ENCODE results near the gene CCDC82.

Gene CCDC82

GRCh38 chr11:96318850-96319249 is 70.9 kb downstream of the CCDC82 start:
- H3K79me2 ChIP-seq (ENCODE audit: low read length), result peaks cover 96% of the 10 kb centered on the region
- TF ChIP-seq CTCF (IDR thresholded peaks at IDR 0.05; ENCODE audit: low read length), result no peak
- no peak for TF ChIP-seq EZH2phosphoT487 (IDR thresholded peaks at IDR 0.05; ENCODE audit: low read length)
- no peak for TF ChIP-seq EZH2 (optimal IDR thresholded peaks at IDR 0.05; ENCODE audit: low read depth, low read length)
- no peak for DNase-seq
- no peak overlapping the region for H2AFZ ChIP-seq (ENCODE audit: low read length)
- no peaks in the 10 kb centered on the region for H3K36me3 ChIP-seq (replicated peaks; ENCODE audit: insufficient read depth, low read length)
- H3K9me3 ChIP-seq (replicated peaks; ENCODE audit: insufficient read depth, low read length), result no peaks in the 10 kb centered on the region
- H3K9me2 ChIP-seq (replicated peaks; ENCODE audit: insufficient read depth, low read length), result no peaks in the 10 kb centered on the region
- no peak overlapping the region for H3K4me3 ChIP-seq (ENCODE audit: low read length)
- peaks cover 29% of the 10 kb centered on the region for H3K4me1 ChIP-seq (ENCODE audit: low read length)
- H3F3A ChIP-seq (ENCODE audit: insufficient read depth, low read length), result peaks cover 16% of the 10 kb centered on the region
- no peak overlapping the region for H3K4me2 ChIP-seq (ENCODE audit: low read depth, low read length)
- H3K9ac ChIP-seq (ENCODE audit: low read length), result no peak overlapping the region
- no peak overlapping the region for H3K27ac ChIP-seq (ENCODE audit: low read length)
- 0 out of 2 replicates have a peak, but pooled peaks cover under 1% of the 10 kb centered on the region for H4K20me1 ChIP-seq (ENCODE audit: insufficient read depth, low read length)
- no peaks in the 10 kb centered on the region for H3K27me3 ChIP-seq (replicated peaks; ENCODE audit: insufficient read depth, low read length)

- peaks cover 96% of the 10 kb centered on the region for H3K79me2 ChIP-seq (ENCODE audit: low read length)
- peak overlapping the region; percentile 44; the same call in 1 of the 2 replicates for H3K27ac ChIP-seq (ENCODE audit: low read length)
- no peak for DNase-seq
Observed at GRCh38 chr11:96318399-96318798, 71.3 kb downstream of the CCDC82 start.

GRCh38 chr11:96317985-96318384 is 71.7 kb downstream of the CCDC82 start:
- Histone ChIP-seq H3K4me3 (ENCODE audit: low read length) (no peak overlapping the region), H3K9me3 (replicated peaks; ENCODE audit: insufficient read depth, low read length) (no peaks in the 10 kb centered on the region), H3K4me1 (ENCODE audit: low read length) (peaks cover 29% of the 10 kb centered on the region), H2AFZ (ENCODE audit: low read length) (no peak overlapping the region), H3K4me2 (ENCODE audit: low read depth, low read length) (peak overlapping the region; percentile 11; the same call in 1 of the 2 replicates), H3K27me3 (replicated peaks; ENCODE audit: insufficient read depth, low read length) (no peaks in the 10 kb centered on the region), H3K36me3 (replicated peaks; ENCODE audit: insufficient read depth, low read length) (no peaks in the 10 kb centered on the region), H3K9ac (ENCODE audit: low read length) (no peak overlapping the region), H3F3A (ENCODE audit: insufficient read depth, low read length) (peaks cover 16% of the 10 kb centered on the region), H3K79me2 (ENCODE audit: low read length) (peaks cover 96% of the 10 kb centered on the region), H3K9me2 (replicated peaks; ENCODE audit: insufficient read depth, low read length) (no peaks in the 10 kb centered on the region), H3K27ac (ENCODE audit: low read length) (peak overlapping the region; percentile 44; the same call in 1 of the 2 replicates), H4K20me1 (ENCODE audit: insufficient read depth, low read length) (no peaks in the 10 kb centered on the region)
- peak; percentile 7 for DNase-seq
- TF ChIP-seq EZH2 (optimal IDR thresholded peaks at IDR 0.05; ENCODE audit: low read depth, low read length) (no peak), CTCF (IDR thresholded peaks at IDR 0.05; ENCODE audit: low read length) (no peak), EZH2phosphoT487 (IDR thresholded peaks at IDR 0.05; ENCODE audit: low read length) (no peak)

More at GRCh38 chr11:96318399-96318798, 71.3 kb downstream of the CCDC82 start:
- H3K9me2 ChIP-seq (replicated peaks; ENCODE audit: insufficient read depth, low read length), result no peaks in the 10 kb centered on the region
- H2AFZ ChIP-seq (ENCODE audit: low read length), result no peak overlapping the region
- H3F3A ChIP-seq (ENCODE audit: insufficient read depth, low read length), result peaks cover 16% of the 10 kb centered on the region
- TF ChIP-seq CTCF (IDR thresholded peaks at IDR 0.05; ENCODE audit: low read length) (no peak), EZH2 (optimal IDR thresholded peaks at IDR 0.05; ENCODE audit: low read depth, low read length) (no peak), EZH2phosphoT487 (IDR thresholded peaks at IDR 0.05; ENCODE audit: low read length) (no peak)
- no peak overlapping the region for H3K4me3 ChIP-seq (ENCODE audit: low read length)
- no peaks in the 10 kb centered on the region for H4K20me1 ChIP-seq (ENCODE audit: insufficient read depth, low read length)
- peak overlapping the region; percentile 11; the same call in 1 of the 2 replicates for H3K4me2 ChIP-seq (ENCODE audit: low read depth, low read length)
- H3K36me3 ChIP-seq (replicated peaks; ENCODE audit: insufficient read depth, low read length), result no peaks in the 10 kb centered on the region
- H3K4me1 ChIP-seq (ENCODE audit: low read length), result peaks cover 29% of the 10 kb centered on the region
- no peaks in the 10 kb centered on the region for H3K9me3 ChIP-seq (replicated peaks; ENCODE audit: insufficient read depth, low read length)
- H3K9ac ChIP-seq (ENCODE audit: low read length), result no peak overlapping the region
- no peaks in the 10 kb centered on the region for H3K27me3 ChIP-seq (replicated peaks; ENCODE audit: insufficient read depth, low read length)
